GM12873 (cell line): ENCODE measurements around the gene UNC93B1.

Experiments
- CTCF ChIP-seq: IDR thresholded peaks from 2 replicates; pipeline ENCODE4 v1.5.1; 2012; ENCODE audit warnings: low read depth, mild to moderate bottlenecking, moderate library complexity, low read length, control low read depth; ENCODE audit not compliant: insufficient read depth; ENCODE audit errors: missing control alignments

Gene UNC93B1

GRCh38 chr11:68042219-68043028, 38.5 kb upstream of the UNC93B1 start:
- TF ChIP-seq CTCF: no peak

GRCh38 chr11:68041617-68042218, 37.8 kb upstream of the UNC93B1 start:
- TF ChIP-seq CTCF: no peak

- TF ChIP-seq CTCF: no peak
Observed at GRCh38 chr11:68040957-68041591, 37.2 kb upstream of the UNC93B1 start.

GRCh38 chr11:68040101-68040956, 36.4 kb upstream of the UNC93B1 start:
- TF ChIP-seq CTCF: no peak

DNA sequence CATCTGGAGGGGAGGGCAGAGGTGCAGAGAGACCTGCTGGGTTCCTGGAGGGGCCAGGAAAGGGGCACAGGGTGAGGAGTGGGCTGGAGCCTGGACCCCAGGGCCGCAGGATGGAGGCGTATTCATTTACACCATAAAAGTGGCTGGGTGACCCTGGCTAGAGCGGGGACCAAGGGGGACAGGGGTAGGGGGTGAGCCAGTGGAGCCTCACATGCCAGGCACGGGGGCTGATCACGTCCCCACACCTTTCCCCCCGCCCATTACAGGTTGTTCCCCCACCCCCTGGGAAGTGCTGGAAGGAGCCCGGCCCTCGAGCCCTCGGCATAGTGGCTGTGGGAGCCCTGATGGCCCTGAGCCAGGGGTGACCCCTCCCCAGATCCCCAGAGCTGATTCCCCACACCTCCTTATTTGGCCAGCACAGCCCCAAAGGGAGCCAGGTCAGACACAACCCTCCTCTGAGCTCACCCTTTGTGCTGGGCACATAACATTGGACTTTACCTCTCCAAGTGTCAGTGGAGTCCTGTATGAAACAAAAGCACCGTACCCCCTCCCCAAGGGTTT, 35.7 kb upstream of the UNC93B1 start:
- TF ChIP-seq CTCF: no peak

GRCh38 chr11:68038718-68039525, 35.0 kb upstream of the UNC93B1 start, which contains the start of gene TCIRG1:
TCIRG1 (plus strand) TSS chr11:68039025; CDS start chr11:68041272, 2,247 bp downstream.
- no peak for TF ChIP-seq CTCF
